Activated CD8-positive, alpha-beta memory T cell treated with anti-CD3 and anti-CD28 coated beads, Interleukin-2, amount 10 ng/mL, durations not matched to agents 7 days and 5 days (primary cell): ENCODE measurements around the gene MSANTD4. TPM values are rescaled to one million over a fixed set of nuclear protein-coding genes. Genes with fewer than 3 reads are reported as not detected.
"Not testable (repeated sequence)": the region's sequence is repeated elsewhere in the genome, so short reads cannot be mapped to it uniquely, and the experiment has no call there.

Experiments used
- ATAC-seq: fragments of 150-1000 bp; cut with Tn5 transposase; one replicate; pipeline ENCODE4 v1.10.0; 2021; ENCODE audit warnings: moderate library complexity
- CTCF ChIA-PET: fragments of 350-600 bp; sonication (Branson Sonifier 250); formaldehyde crosslinking; loops from one replicate; lab custom pipeline; 2021; ENCODE audit warnings: antibody characterized with exemption; lab: Charles Lee
- DNase-seq: peaks from one replicate; pipeline ENCODE4 v3.0.0-alpha.2; 2020
- H3K27ac Mint-ChIP-seq: one replicate; pipeline ENCODE4 v1.8.0; 2021; ENCODE audit warnings: mild to moderate bottlenecking, mixed read lengths
- H3K27me3 Mint-ChIP-seq: one replicate; pipeline ENCODE4 v1.8.0; 2021; ENCODE audit warnings: mixed read lengths
- H3K36me3 Mint-ChIP-seq: one replicate; pipeline ENCODE4 v1.8.0; 2021; ENCODE audit warnings: mild to moderate bottlenecking, mixed read lengths
- H3K4me1 Mint-ChIP-seq: one replicate; pipeline ENCODE4 v1.8.0; 2021; ENCODE audit warnings: mixed read lengths
- H3K4me3 Mint-ChIP-seq: one replicate; pipeline ENCODE4 v1.8.0; 2021; ENCODE audit warnings: mild to moderate bottlenecking, moderate library complexity, mixed read lengths
- H3K9me3 Mint-ChIP-seq: one replicate; pipeline ENCODE4 v1.8.0; 2022; ENCODE audit warnings: low read depth, mixed read lengths
- total RNA-seq, 2 experiments: library from RNA; stranded (reverse); gene quantifications; one replicate each; pipeline ENCODE4 v1.2.3, GENCODE V29; 2021

The MSANTD4 gene
- 10 to 100 TPM; 17.7 to 18.9 TPM for total RNA-seq

DNA sequence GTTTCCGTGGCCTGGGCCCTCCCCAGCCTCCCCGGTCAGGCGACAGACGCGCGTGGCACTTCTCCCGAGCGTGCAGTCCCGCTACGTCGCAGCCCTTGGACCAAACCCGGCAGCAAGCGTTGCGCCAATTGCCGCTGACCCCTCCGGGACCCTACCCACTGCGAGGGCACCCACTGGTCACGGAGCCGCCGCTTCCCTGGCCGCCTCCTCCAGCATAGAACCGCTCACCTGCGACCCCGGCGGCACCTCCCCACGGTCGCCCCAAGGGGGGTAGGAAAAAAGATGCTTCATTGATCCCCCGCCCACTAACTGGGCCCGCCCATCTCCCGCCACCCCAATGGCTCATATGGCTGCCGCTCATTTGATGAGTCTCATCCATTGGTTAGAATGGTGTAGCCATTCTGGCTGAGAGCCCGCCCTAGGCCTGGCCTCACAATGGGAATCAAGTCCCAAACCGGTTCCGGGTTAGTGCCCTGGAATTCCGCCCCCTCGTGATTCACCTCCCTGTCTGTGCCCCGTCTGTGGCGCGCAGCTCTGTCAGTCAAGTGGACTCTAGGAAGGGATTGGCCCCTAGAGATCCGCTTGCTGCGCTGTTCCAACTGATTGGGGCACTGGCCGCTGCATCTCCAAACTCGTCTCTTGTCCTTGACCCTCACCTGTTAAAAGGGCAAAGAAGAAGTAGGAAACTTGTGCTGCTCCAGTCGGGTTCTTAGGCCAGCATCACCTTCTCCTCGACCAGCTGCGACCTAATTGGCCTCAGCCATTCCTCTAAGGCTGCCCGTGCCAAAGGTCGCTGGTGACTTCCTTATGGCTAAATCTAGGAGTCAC, at the start of gene MSANTD4:
MSANTD4 (minus strand) TSS at position 274 of the 828 bp plus-strand sequence. CDS start 11,323 bp downstream, outside the sequence.
- DNase-seq (peak; percentile 98), ATAC-seq (peak; percentile 98)
- Mint-ChIP-seq H3K27ac (peak within 1 kb of the TSS; percentile 81), H3K36me3 (peaks cover 16% of the 10 kb centered on the region), H3K4me1 (peaks cover 39% of the 10 kb centered on the region), H3K27me3 (no peaks in the 10 kb centered on the region), H3K4me3 (peak within 1 kb of the TSS; percentile 85), H3K9me3 (peaks cover 5% of the 10 kb centered on the region)
- CTCF ChIA-PET: interaction anchor here (1.2 kb wide), 1 partner anchor 9 kb away, joined by 4 read pairs; no protein-coding TSS in a partner anchor

DNA sequence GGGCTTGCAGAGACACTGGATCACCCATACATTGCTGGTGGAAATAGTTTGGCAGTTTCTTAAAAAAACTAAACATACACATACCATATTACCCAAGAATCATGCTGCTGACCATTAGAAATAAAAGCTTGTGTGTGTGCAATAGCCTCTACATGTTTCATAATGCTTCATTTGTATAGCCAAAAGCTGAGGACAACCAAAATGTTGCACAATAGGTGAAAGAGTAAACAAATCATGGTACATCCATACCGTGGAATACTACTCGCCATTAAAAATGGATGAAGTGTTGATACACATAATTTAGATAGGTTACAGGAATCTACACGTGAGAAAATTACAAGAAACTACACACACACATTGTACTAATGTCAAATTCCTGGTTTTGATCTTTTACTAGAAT, 48.6 kb upstream of the MSANTD4 start:
- CTCF ChIA-PET: no interaction called here

DNA sequence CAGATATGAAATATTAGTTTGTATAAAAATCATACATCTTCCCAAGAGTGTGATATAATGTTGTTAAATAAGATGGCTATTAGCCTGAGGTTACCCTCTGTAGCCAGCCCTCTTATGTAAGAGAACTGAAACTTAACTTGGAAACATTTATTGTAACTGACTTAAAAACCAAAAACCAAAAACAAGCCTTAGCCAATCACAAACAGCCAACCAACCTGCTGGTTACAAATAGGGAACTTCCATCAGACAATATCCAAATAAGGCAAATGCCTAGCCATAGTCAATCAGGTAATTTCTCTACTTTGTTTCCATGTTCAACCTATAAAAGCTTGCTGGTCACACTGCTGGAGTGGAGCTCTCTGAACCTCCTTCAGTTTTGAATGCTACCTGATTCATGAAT, 41.0 kb upstream of the MSANTD4 start:
- Mint-ChIP-seq H3K27me3 (no peaks in the 10 kb centered on the region), H3K9me3 (no peaks in the 10 kb centered on the region), H3K4me1 (peaks cover 15% of the 10 kb centered on the region), H3K36me3 (peaks cover 22% of the 10 kb centered on the region), H3K4me3 (no peak overlapping the region), H3K27ac (no peak overlapping the region)
- ATAC-seq: no peak
- DNase-seq: no peak
- CTCF ChIA-PET: no interaction called here

More for the DNA sequence above, 48.6 kb upstream of the MSANTD4 start:
- Mint-ChIP-seq H3K4me3 (no peak overlapping the region), H3K27me3 (no peaks in the 10 kb centered on the region), H3K36me3 (peaks cover 17% of the 10 kb centered on the region), H3K4me1 (peaks cover 1% of the 10 kb centered on the region), H3K27ac (no peak overlapping the region), H3K9me3 (no peaks in the 10 kb centered on the region)
- ATAC-seq (no peak), DNase-seq (no peak)

DNA sequence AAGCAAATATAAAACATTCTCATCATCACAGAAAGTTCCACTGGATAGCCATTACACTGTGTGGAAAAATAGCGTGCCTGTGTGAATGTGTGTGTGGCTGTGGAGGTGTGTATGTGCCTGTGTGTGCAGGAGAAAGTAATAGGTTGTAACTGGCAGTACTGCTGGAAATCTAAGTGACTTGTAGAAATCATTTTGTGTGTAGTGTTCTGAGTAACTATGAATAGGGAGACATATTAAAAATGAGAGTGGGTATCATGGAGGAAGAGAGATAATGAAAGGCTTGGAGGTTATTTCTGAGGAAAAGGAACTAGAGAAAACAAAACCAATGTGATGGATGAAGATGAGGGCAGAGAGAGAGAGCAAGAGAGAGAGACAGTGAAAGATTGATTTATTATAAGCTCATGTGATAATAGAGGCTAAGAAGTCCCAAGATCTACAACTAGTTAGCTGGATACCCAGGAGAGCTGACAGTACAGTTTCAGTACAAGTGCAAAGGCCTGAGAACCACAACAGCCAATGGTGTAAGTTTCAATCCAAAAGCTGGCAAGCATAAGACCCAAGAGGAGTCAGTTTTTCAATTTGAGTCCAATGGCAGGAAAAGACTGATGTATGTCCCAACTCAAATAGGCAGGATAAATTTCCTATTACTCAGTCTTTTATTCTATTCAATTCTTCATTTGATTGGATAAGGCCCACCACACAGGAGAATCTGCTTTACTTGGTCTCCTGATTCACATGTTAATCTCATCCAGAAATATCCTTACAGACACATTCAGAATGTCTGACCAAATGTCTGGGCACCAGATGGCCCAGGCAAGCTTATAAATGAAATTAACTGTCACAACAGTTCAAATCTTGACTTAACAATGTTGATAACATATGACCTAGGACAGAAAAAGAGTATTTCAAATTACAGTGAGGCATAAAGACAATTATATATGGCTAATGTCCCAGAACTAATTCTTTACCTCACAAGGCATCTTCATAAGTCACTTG, 40.2 kb upstream of the MSANTD4 start:
- Mint-ChIP-seq H3K4me3 (no peak overlapping the region), H3K27me3 (no peaks in the 10 kb centered on the region), H3K36me3 (peaks cover 28% of the 10 kb centered on the region), H3K4me1 (peaks cover 15% of the 10 kb centered on the region), H3K9me3 (no peaks in the 10 kb centered on the region), H3K27ac (peak overlapping the region; percentile 6)
- CTCF ChIA-PET: no interaction called here
- ATAC-seq: no peak
- no peak for DNase-seq

DNA sequence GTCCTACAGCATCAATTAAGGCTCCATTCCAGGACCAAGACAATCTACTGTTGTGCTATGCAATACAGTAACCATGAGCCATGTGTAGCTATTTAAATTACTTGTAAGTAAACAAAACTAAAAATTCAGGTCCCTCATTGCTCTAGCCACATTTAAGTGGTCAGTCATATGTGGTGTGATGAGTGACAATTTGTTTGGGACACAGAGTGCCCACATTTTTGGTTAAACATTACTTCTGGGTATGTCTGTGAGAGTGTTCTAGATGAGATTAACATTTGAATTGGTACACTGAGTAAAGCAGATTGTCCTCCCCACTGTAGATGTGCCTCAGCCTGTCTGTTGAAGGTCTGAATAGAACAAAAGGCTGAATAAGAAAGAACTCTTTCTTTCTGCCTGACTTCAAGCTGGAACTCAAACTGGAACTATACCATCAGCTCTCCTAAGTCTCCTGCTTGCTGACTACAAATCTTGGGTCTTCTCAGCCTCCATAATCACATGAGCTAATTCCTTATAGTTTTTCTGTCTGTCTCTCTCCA, 39.3 kb upstream of the MSANTD4 start:
- no peaks in the 10 kb centered on the region for H3K27me3 Mint-ChIP-seq
- H3K4me3 Mint-ChIP-seq: no peak overlapping the region
- peaks cover 15% of the 10 kb centered on the region for H3K4me1 Mint-ChIP-seq
- DNase-seq (no peak), ATAC-seq (no peak)
- CTCF ChIA-PET: interaction anchor here (1.0 kb wide), 1 partner anchor 19 kb away, joined by 3 read pairs; no protein-coding TSS in a partner anchor
- peaks cover 26% of the 10 kb centered on the region for H3K36me3 Mint-ChIP-seq
- no peak overlapping the region for H3K27ac Mint-ChIP-seq
- H3K9me3 Mint-ChIP-seq: no peaks in the 10 kb centered on the region

DNA sequence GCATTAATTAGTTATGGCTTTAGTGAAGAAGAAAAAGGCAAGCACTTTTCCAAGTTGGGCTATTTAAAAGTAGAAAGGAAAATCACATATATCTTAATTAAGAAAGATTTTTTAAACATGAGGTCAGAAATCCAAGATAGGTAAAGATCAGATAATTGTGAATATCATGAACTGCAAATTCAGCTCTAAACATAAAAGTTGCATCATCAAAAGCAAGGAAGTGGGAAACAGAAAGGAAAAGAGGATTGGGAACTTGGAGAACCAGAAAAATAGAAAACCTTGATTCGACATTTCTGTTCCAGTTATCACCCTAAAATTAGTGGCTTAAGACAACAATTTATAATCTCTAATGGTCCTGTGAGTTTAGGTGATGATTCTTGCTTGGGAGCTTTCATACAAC, 37.6 kb upstream of the MSANTD4 start:
- Mint-ChIP-seq H3K4me1 (peaks cover 15% of the 10 kb centered on the region), H3K9me3 (no peaks in the 10 kb centered on the region), H3K4me3 (no peak overlapping the region), H3K36me3 (peaks cover 20% of the 10 kb centered on the region), H3K27ac (no peak overlapping the region), H3K27me3 (no peaks in the 10 kb centered on the region)
- DNase-seq (no peak), ATAC-seq (no peak)
- CTCF ChIA-PET: interaction anchor here (1.7 kb wide), 1 partner anchor 17 kb away, joined by 6 read pairs; the partner anchor contains the start of genes AASDHPPT and KBTBD3

DNA sequence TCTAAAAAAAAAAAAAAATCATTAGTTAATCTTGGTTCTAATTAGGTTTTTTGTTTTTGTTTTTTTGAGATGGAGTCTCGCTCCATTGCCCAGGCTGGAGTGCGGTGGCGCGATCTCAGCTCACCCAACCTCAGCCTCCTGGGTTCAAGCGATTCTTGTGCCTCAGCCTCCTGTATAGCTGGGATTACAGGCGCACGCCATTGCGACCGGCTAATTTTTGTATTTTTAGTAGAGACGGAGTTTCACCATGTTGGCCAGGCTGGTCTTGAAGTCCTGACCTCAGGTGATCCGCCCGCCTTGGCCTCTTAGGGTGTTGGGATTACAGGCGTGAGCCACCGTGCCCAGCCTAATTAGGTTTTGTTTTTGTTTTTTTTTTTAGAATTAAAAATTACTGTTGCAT, 36.3 kb upstream of the MSANTD4 start:
- not testable (repeated sequence) for ATAC-seq, DNase-seq, H3K27ac Mint-ChIP-seq, H3K4me3 Mint-ChIP-seq, H3K9me3 Mint-ChIP-seq, H3K27me3 Mint-ChIP-seq
- peaks cover 15% of the 10 kb centered on the region for H3K4me1 Mint-ChIP-seq
- H3K36me3 Mint-ChIP-seq: peaks cover 16% of the 10 kb centered on the region
- CTCF ChIA-PET: interaction anchor here (0.6 to 1.7 kb wide), 2 partner anchors 19 to 1211 kb away, joined by 3 to 6 read pairs; partner anchors contain the start of genes AASDHPPT and KBTBD3

DNA sequence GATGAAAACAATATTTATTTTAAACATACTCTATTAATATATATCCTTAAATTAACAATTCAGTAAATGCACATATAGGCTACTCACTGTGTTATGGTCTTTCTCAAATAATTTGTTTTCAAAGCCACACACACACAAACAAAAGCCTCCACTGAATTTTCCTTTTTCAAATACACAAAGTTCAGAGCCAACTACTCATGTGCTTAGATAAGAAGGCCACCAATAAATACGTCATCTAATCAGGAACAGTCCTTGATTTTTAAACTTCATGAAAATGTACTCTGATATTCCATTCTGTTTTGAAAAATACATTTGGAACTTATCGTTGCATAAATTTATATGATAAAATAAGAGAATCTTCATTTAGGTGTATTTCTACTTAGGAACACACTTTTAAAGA, 29.1 kb upstream of the MSANTD4 start:
- Mint-ChIP-seq H3K4me3 (no peak overlapping the region), H3K27me3 (no peaks in the 10 kb centered on the region), H3K4me1 (no peaks in the 10 kb centered on the region), H3K9me3 (no peaks in the 10 kb centered on the region), H3K27ac (no peak overlapping the region), H3K36me3 (no peaks in the 10 kb centered on the region)
- ATAC-seq: no peak
- CTCF ChIA-PET: no interaction called here
- DNase-seq: no peak

DNA sequence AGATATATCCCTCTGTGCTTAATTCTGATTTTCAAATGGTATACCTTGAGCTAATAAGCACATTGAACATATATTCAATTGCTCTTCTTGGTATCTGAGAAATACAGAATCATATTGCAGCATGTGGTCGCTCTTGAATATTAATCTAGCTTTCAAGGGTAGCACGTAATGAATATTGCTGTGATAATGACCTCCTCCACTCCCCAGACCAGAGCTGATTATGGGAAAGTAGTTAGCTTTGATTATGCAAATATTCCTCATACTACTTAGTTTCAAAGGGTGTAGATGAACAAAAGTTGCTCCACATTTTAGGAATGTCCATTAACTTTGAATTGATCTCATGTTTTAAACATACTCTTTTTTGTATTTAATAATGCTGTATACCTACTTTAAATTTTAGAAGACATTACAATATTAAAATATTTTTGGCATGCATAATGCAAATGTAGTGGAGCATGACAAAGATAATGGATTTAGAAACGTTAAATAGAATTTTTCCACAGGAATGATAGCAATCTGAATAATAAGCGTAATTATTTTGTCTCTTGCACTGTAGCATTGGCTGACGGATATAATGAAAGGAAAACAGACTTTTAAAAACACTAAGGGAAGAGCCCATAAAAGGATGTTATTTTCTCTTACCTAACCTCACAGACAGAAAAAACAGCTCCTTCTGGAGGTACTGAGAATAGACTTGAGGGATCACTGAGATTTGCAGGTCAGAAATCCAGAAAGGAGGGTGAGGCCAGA, 27.9 kb upstream of the MSANTD4 start:
- Mint-ChIP-seq H3K4me1 (no peaks in the 10 kb centered on the region), H3K27ac (no peak overlapping the region), H3K9me3 (no peaks in the 10 kb centered on the region), H3K27me3 (no peaks in the 10 kb centered on the region), H3K4me3 (no peak overlapping the region), H3K36me3 (no peaks in the 10 kb centered on the region)
- ATAC-seq (no peak), DNase-seq (no peak)
- CTCF ChIA-PET: no interaction called here

DNA sequence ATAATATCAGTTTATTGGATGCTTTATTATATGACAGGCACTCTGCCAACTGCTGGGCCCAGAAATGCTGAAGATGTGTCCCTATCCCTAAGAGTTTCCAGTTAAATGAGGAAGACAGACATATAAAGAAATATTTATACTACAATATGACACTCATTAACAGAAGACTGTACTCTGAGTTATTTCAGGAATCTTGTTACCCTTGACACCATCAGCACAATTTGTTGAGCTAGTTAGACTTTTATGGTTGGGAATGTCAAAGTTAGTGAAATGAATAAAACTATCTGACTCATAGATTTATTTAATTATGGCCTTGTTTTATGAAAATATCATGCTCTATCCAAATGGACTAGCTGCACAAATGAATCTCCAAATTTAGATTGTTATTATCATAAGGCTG, 25.6 kb upstream of the MSANTD4 start:
- H3K4me1 Mint-ChIP-seq: peaks cover 4% of the 10 kb centered on the region
- ATAC-seq: no peak
- CTCF ChIA-PET: no interaction called here
- no peaks in the 10 kb centered on the region for H3K9me3 Mint-ChIP-seq
- H3K27ac Mint-ChIP-seq: no peak overlapping the region
- H3K27me3 Mint-ChIP-seq: no peaks in the 10 kb centered on the region
- H3K4me3 Mint-ChIP-seq: no peak overlapping the region
- DNase-seq: no peak
- no peaks in the 10 kb centered on the region for H3K36me3 Mint-ChIP-seq

DNA sequence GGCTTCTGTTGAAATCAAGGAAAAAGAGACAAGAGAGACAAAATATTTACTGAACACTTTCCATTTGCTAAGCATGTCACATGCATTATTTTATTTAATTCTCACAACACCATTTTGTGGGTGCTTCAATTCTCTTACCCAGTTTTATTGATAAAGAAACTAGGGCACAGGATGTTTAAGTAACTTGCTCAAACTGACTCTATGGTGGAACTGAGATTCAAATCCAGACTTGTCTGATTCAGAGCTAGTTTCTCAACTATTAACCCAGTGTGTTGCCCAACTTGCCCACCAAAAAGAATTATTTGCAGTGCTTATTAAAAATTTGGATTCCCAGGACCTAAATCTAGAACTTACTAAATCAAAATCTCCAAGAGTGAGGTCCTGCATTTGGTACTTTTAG, 21.5 kb upstream of the MSANTD4 start:
- H3K4me3 Mint-ChIP-seq: no peak overlapping the region
- no peak for ATAC-seq
- H3K9me3 Mint-ChIP-seq: no peaks in the 10 kb centered on the region
- H3K36me3 Mint-ChIP-seq: no peaks in the 10 kb centered on the region
- no peak for DNase-seq
- no peak overlapping the region for H3K27ac Mint-ChIP-seq
- H3K4me1 Mint-ChIP-seq: peaks cover 7% of the 10 kb centered on the region
- H3K27me3 Mint-ChIP-seq: no peaks in the 10 kb centered on the region
- CTCF ChIA-PET: no interaction called here

DNA sequence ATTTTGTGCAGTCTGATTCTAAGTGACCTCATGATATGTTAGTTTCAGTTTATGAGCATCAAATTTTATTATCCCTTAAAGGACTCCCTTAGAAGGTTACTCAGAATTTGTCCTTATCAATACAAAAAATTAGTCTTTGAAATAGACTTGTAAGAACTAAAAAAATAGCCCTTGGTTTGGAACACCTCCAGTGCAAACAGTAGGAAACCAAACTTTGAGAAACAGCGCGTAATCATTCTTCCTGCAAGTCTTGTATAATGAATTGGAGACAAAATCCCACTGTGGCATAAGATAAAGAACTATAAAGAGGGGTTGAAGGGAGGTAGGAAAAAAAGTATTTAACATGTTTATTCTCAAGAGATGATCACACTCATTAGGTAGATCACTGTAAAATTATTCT, 10.8 kb upstream of the MSANTD4 start:
- peaks cover 2% of the 10 kb centered on the region for H3K9me3 Mint-ChIP-seq
- CTCF ChIA-PET: no interaction called here
- peaks cover 8% of the 10 kb centered on the region for H3K27me3 Mint-ChIP-seq
- H3K4me1 Mint-ChIP-seq: peaks cover 5% of the 10 kb centered on the region
- DNase-seq: no peak
- no peak overlapping the region for H3K27ac Mint-ChIP-seq
- no peak overlapping the region for H3K4me3 Mint-ChIP-seq
- ATAC-seq: no peak
- H3K36me3 Mint-ChIP-seq: no peaks in the 10 kb centered on the region
